ENCODE data around the gene CCDC184.
"Not testable (repeated sequence)": the region's sequence is repeated elsewhere in the genome, so short reads cannot be mapped to it uniquely, and the experiment has no call there.

The CCDC184 gene

GRCh38 chr12:48183091-48183875, at the start of gene CCDC184:
Gene CCDC184, plus strand, starts transcription at chr12:48183644. Its CDS starts 479 bp downstream, at chr12:48184123.
- Mint-ChIP-seq H3K4me3 (peak within 1 kb of the TSS; percentile 88), H3K27me3 (ENCODE audit: low read depth) (peaks cover 80% of the 10 kb centered on the region), H3K9me3 (no peaks in the 10 kb centered on the region), H3K27ac (peak within 1 kb of the TSS; percentile 67), H3K4me1 (ENCODE audit: low read depth) (peaks cover 13% of the 10 kb centered on the region), H3K36me3 (ENCODE audit: low read depth) (no peaks in the 10 kb centered on the region)

DNA sequence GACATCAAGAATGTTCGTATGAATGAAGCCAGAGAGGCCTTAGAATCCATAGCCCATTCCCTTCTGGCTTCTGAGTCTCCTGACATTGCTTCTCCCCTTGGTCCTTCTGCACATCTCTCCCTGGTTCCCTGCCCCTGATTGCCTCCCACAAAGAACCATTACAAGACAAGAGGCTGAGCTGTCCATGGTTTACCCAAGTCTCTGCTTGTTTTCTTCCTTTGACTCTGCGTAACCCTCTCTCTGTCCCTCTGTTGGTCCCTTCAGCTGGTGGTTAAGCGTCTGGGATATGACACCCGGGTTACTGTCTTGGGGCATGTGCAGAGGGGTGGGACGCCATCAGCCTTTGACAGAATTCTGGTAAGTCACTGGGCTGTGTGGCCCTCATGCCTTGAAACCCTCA, 48.4 kb upstream of the CCDC184 start:
- Mint-ChIP-seq H3K36me3 (ENCODE audit: low read depth) (peaks cover 17% of the 10 kb centered on the region), H3K9me3 (no peaks in the 10 kb centered on the region), H3K4me1 (ENCODE audit: low read depth) (no peaks in the 10 kb centered on the region), H3K27me3 (ENCODE audit: low read depth) (no peaks in the 10 kb centered on the region), H3K27ac (no peak overlapping the region), H3K4me3 (no peak overlapping the region)

- Mint-ChIP-seq H3K4me3 (no peak overlapping the region), H3K36me3 (ENCODE audit: low read depth) (peaks cover 30% of the 10 kb centered on the region), H3K27ac (no peak overlapping the region), H3K9me3 (no peaks in the 10 kb centered on the region), H3K4me1 (ENCODE audit: low read depth) (peaks cover 6% of the 10 kb centered on the region), H3K27me3 (ENCODE audit: low read depth) (no peaks in the 10 kb centered on the region)
Observed at GRCh38 chr12:48142818-48143674, 40.4 kb upstream of the CCDC184 start.

DNA sequence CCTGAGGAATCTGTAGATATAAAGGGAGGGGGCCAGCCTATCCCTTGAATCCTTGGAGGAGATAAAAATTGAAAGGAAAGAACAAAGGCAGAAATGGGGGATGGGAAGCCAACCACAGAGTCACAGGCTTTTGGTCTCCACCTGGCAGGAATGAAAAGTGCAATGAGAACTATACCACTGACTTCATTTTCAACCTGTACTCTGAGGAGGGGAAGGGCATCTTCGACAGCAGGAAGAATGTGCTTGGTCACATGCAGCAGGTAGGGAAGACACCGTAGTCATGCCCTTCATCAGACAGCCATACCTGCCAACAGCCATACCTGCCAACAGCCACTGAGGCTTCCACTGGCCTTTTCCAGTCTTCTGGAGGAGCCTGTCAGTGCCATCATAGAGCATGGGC, 39.5 kb upstream of the CCDC184 start:
- no peak overlapping the region for H3K27ac Mint-ChIP-seq
- H3K27me3 Mint-ChIP-seq (ENCODE audit: low read depth) = no peaks in the 10 kb centered on the region
- no peak overlapping the region for H3K4me3 Mint-ChIP-seq
- H3K4me1 Mint-ChIP-seq (ENCODE audit: low read depth) = peaks cover 6% of the 10 kb centered on the region
- H3K9me3 Mint-ChIP-seq = no peaks in the 10 kb centered on the region
- peaks cover 35% of the 10 kb centered on the region for H3K36me3 Mint-ChIP-seq (ENCODE audit: low read depth)

DNA sequence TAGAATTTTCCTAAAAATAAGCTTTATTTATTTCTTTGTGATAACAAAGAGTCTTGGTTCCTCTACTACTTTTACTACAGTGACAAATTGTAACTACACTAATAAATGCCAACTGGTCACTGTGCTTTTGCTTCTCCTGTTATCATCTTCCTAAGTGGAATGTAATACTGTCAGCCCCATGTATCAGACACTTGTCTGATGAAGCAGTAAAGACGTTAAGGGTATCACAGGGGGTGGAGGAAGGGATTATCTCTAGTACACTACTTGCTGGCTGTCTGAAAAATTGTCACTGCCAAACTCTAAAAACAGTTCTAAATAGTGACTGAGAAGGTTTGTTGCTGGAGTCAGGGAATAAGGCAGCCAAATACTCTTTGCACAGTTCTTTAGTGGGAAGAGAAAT, 37.5 kb upstream of the CCDC184 start:
- peaks cover 45% of the 10 kb centered on the region for H3K36me3 Mint-ChIP-seq (ENCODE audit: low read depth)
- H3K27me3 Mint-ChIP-seq (ENCODE audit: low read depth) = no peaks in the 10 kb centered on the region
- no peak overlapping the region for H3K27ac Mint-ChIP-seq
- peaks cover 10% of the 10 kb centered on the region for H3K4me1 Mint-ChIP-seq (ENCODE audit: low read depth)
- no peaks in the 10 kb centered on the region for H3K9me3 Mint-ChIP-seq
- no peak overlapping the region for H3K4me3 Mint-ChIP-seq

- H3K9me3 Mint-ChIP-seq = no peaks in the 10 kb centered on the region
- H3K4me1 Mint-ChIP-seq (ENCODE audit: low read depth) = peaks cover 18% of the 10 kb centered on the region
- H3K36me3 Mint-ChIP-seq (ENCODE audit: low read depth) = peaks cover 41% of the 10 kb centered on the region
- no peaks in the 10 kb centered on the region for H3K27me3 Mint-ChIP-seq (ENCODE audit: low read depth)
- H3K4me3 Mint-ChIP-seq = no peak overlapping the region
- no peak overlapping the region for H3K27ac Mint-ChIP-seq
Observed at GRCh38 chr12:48151103-48151771, 32.2 kb upstream of the CCDC184 start.

DNA sequence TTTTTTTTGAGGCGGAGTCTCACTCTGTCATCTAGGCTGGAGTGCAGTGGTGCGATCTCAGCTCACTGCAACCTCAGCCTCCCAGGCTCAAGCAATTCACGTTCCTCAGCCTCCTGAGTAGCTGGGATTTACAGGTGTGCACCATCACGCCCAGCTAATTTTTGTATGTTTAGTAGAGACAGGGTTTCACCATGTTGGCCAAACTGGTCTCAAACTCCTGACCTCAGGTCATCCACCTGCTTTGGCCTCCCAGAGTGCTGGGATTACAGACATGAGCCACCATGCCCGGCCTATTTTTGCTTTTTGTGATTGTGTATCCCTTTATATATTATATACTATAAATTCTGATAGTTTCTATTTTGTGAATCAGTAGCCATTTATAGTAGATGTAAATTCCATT, 27.7 kb upstream of the CCDC184 start:
- Mint-ChIP-seq H3K36me3 (ENCODE audit: low read depth) (peaks cover 19% of the 10 kb centered on the region), H3K4me3 (peak overlapping the region; percentile 94), H3K4me1 (ENCODE audit: low read depth) (peaks cover 27% of the 10 kb centered on the region)
- H3K27me3 Mint-ChIP-seq (ENCODE audit: low read depth); H3K27ac Mint-ChIP-seq; H3K9me3 Mint-ChIP-seq: not testable (repeated sequence)

GRCh38 chr12:48156652-48157017, 26.8 kb upstream of the CCDC184 start:
- Mint-ChIP-seq H3K4me3 (peak overlapping the region; percentile 94), H3K4me1 (ENCODE audit: low read depth) (peaks cover 24% of the 10 kb centered on the region), H3K27me3 (ENCODE audit: low read depth) (peaks cover 4% of the 10 kb centered on the region), H3K27ac (peak overlapping the region; percentile 94), H3K9me3 (no peaks in the 10 kb centered on the region), H3K36me3 (ENCODE audit: low read depth) (peaks cover 16% of the 10 kb centered on the region)

- H3K36me3 Mint-ChIP-seq (ENCODE audit: low read depth) = peaks cover 15% of the 10 kb centered on the region
- H3K27ac Mint-ChIP-seq = peak within 1 kb of the TSS; percentile 94
- peak within 1 kb of the TSS; percentile 94 for H3K4me3 Mint-ChIP-seq
- H3K27me3 Mint-ChIP-seq (ENCODE audit: low read depth) = peaks cover 7% of the 10 kb centered on the region
- H3K4me1 Mint-ChIP-seq (ENCODE audit: low read depth) = peaks cover 24% of the 10 kb centered on the region
- no peaks in the 10 kb centered on the region for H3K9me3 Mint-ChIP-seq
Observed at GRCh38 chr12:48157018-48157888, 26.2 kb upstream of the CCDC184 start, which contains the start of gene ASB8. Gene ASB8, minus strand, starts transcription at chr12:48157515. Its CDS starts 4,019 bp downstream, at chr12:48153496.

GRCh38 chr12:48157889-48158370, 25.5 kb upstream of the CCDC184 start:
- peaks cover 14% of the 10 kb centered on the region for H3K36me3 Mint-ChIP-seq (ENCODE audit: low read depth)
- H3K9me3 Mint-ChIP-seq = no peaks in the 10 kb centered on the region
- peaks cover 23% of the 10 kb centered on the region for H3K4me1 Mint-ChIP-seq (ENCODE audit: low read depth)
- peak overlapping the region; percentile 94 for H3K27ac Mint-ChIP-seq
- peaks cover 7% of the 10 kb centered on the region for H3K27me3 Mint-ChIP-seq (ENCODE audit: low read depth)
- peak overlapping the region; percentile 94 for H3K4me3 Mint-ChIP-seq

DNA sequence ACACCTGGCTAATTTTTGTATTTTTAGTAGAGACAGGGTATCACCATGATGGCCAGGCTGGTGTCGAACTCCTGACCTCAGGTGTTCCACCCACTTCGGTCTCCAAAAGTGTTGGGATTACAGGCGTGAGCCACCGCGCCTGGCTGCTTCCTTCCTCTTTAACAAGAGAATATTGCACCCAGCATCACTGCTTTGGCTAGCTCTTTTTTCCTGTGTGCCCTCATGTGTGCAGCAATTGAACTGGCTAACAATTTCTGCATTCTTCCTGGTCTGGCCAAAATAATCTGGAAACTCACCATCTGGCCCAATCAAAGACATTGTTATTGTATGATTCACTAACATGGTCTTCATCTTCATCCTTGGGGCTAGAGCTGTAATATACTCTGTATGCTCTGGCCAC, 23.4 kb upstream of the CCDC184 start:
- H3K27ac Mint-ChIP-seq = no peak overlapping the region
- H3K36me3 Mint-ChIP-seq (ENCODE audit: low read depth) = peaks cover 5% of the 10 kb centered on the region
- no peaks in the 10 kb centered on the region for H3K9me3 Mint-ChIP-seq
- H3K4me1 Mint-ChIP-seq (ENCODE audit: low read depth) = peaks cover 15% of the 10 kb centered on the region
- H3K27me3 Mint-ChIP-seq (ENCODE audit: low read depth) = peaks cover 16% of the 10 kb centered on the region
- no peak overlapping the region for H3K4me3 Mint-ChIP-seq

DNA sequence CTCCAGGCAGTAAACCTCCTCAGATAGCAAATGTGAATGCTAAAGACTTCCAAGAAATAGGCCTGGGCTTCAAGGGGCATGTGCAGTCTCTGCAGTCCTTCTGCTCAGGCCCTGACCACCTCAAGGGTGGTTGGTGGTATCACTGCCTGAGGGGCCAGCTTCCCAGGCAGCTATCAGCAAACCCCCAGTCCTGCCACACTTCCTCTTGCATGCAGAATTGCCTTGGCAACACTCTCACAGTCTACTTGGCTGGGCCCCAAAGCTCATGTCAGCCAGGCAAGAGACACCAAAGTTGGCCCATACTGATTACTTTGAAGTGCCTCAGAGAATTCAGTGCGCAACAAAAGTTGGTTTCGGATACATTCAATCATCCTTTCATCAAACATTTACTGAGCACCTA, 22.6 kb upstream of the CCDC184 start:
- no peak overlapping the region for H3K27ac Mint-ChIP-seq
- peaks cover 17% of the 10 kb centered on the region for H3K4me1 Mint-ChIP-seq (ENCODE audit: low read depth)
- no peak overlapping the region for H3K4me3 Mint-ChIP-seq

GRCh38 chr12:48163150-48163747, 20.2 kb upstream of the CCDC184 start:
- H3K4me1 Mint-ChIP-seq (ENCODE audit: low read depth) = peaks cover 2% of the 10 kb centered on the region
- no peaks in the 10 kb centered on the region for H3K9me3 Mint-ChIP-seq
- H3K27me3 Mint-ChIP-seq (ENCODE audit: low read depth) = peaks cover 35% of the 10 kb centered on the region
- H3K4me3 Mint-ChIP-seq = no peak overlapping the region
- no peaks in the 10 kb centered on the region for H3K36me3 Mint-ChIP-seq (ENCODE audit: low read depth)
- H3K27ac Mint-ChIP-seq = no peak overlapping the region

More for the DNA sequence above, 22.6 kb upstream of the CCDC184 start:
- Mint-ChIP-seq H3K36me3 (ENCODE audit: low read depth) (peaks cover 5% of the 10 kb centered on the region), H3K9me3 (no peaks in the 10 kb centered on the region), H3K27me3 (ENCODE audit: low read depth) (peaks cover 22% of the 10 kb centered on the region)
